Measurements from ENCODE around the gene PTPRN. TPM values are rescaled to one million over a fixed set of nuclear protein-coding genes. Genes with fewer than 3 reads are reported as not detected.

The PTPRN gene
- total RNA-seq, 1 experiment from 2014 or later: 6.5 TPM

DNA sequence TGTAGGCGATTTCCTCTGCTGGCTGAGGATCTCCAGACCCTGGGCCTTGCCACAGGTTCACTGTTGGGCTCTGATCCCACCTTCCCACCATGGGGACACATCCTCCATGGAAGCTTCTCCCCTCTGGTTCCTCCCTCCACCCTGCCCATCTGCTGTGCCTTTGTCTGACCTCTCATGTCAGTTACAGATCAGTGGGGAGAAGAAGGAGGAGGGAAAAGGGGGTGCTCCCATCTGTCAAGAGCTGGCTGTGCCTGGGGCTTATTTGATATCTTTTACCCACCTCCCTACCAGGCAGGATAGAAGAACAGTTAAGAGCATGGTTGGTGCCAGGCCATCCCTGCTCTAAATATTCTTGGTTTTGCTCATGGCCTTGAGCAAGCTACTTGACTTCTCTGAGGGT, 42.3 kb downstream of the PTPRN start:
- no peak overlapping the region for H3K4ac ChIP-seq (ENCODE audit: low read depth, low read length)
- no peak overlapping the region for H3K9ac ChIP-seq (ENCODE audit: extremely low read depth, insufficient read length, low read length)
- H3K27me3 Mint-ChIP-seq (ENCODE audit: low read depth): peaks cover 48% of the 10 kb centered on the region
- no peak overlapping the region for H3T11ph ChIP-seq (ENCODE audit: low read length)
- H2BK120ac ChIP-seq (ENCODE audit: low read depth, low read length, poor library complexity, severe bottlenecking): no peak overlapping the region
- H2BK15ac ChIP-seq (ENCODE audit: low read depth, low read length): no peak overlapping the region
- no peak for DNase-seq
- no peak overlapping the region for H3K27ac ChIP-seq (ENCODE audit: insufficient read length, low read depth, low read length)
- H3K9me3 Mint-ChIP-seq: no peaks in the 10 kb centered on the region
- H3K23ac ChIP-seq (ENCODE audit: insufficient read length, low read depth, low read length): no peak overlapping the region
- H4K5ac ChIP-seq (ENCODE audit: insufficient read length, low read depth, low read length): no peak overlapping the region
- H3K79me2 ChIP-seq (ENCODE audit: insufficient read depth, low read length): no peaks in the 10 kb centered on the region
- no CpG with 5 or more reads among the region's 1 CpG for WGBS (ENCODE audit: extremely low coverage, insufficient read length, low lambda C conversion rate)
- H2AK5ac ChIP-seq (ENCODE audit: insufficient read length, low read length): no peak overlapping the region
- TF ChIP-seq CTCF (conservative IDR thresholded peaks at IDR 0.05): no peak
- no peak overlapping the region for H2AFZ ChIP-seq (ENCODE audit: low read length)
- no peak overlapping the region for H3K4me2 ChIP-seq (ENCODE audit: insufficient read depth, insufficient read length, low read length)
- H3K23me2 ChIP-seq (ENCODE audit: insufficient read length, low read depth, low read length, poor library complexity, severe bottlenecking): no peaks in the 10 kb centered on the region
- H4K91ac ChIP-seq (ENCODE audit: insufficient read length, low read depth, low read length): no peak overlapping the region
- H3K9me3 ChIP-seq (ENCODE audit: control insufficient read depth, low read depth, low read length): no peaks in the 10 kb centered on the region
- no peaks in the 10 kb centered on the region for H3K79me1 ChIP-seq (ENCODE audit: insufficient read depth, low read depth, low read length, poor library complexity, severe bottlenecking)
- no peak overlapping the region for H2BK12ac ChIP-seq (ENCODE audit: insufficient read length, low read depth, low read length)
- H2BK5ac ChIP-seq (ENCODE audit: insufficient read length, low read length): no peak overlapping the region
- no peak overlapping the region for H4K8ac ChIP-seq (replicated peaks; ENCODE audit: insufficient read length, low read depth, low read length)
- no peaks in the 10 kb centered on the region for H3K4me1 ChIP-seq (ENCODE audit: insufficient read depth, low read length)
- no peak overlapping the region for H3K27ac Mint-ChIP-seq
- H3K36me3 Mint-ChIP-seq (ENCODE audit: insufficient read depth in 1 of 3, low read depth in 3 of 3): no peaks in the 10 kb centered on the region
- H3K27me3 ChIP-seq (ENCODE audit: insufficient read depth, low read length): no peaks in the 10 kb centered on the region
- H2BK20ac ChIP-seq (ENCODE audit: low read depth, low read length, poor library complexity, severe bottlenecking): no peak overlapping the region
- no peak overlapping the region for H3K14ac ChIP-seq (ENCODE audit: insufficient read depth, low read length)
- H3K18ac ChIP-seq (ENCODE audit: insufficient read length, low read depth, low read length): no peak overlapping the region
- no peak overlapping the region for H3K56ac ChIP-seq (ENCODE audit: insufficient read length, low read depth, low read length)
- H3K4me1 Mint-ChIP-seq: peaks cover 2 to 5% of the 10 kb centered on the region in 2 experiments; a peak in 2 of 4 replicates
- H3K4me3 Mint-ChIP-seq: no peak overlapping the region
- H4K20me1 ChIP-seq (ENCODE audit: control insufficient read depth, insufficient read depth, insufficient read length): no peaks in the 10 kb centered on the region

Measured in H9 (cell line).